GM12873 (cell line): ENCODE results near the gene GPR119.

Source experiments
- CTCF ChIP-seq: IDR thresholded peaks from 2 replicates; pipeline ENCODE4 v1.5.1; 2012; ENCODE audit warnings: low read depth, mild to moderate bottlenecking, moderate library complexity, low read length, control low read depth; ENCODE audit not compliant: insufficient read depth; ENCODE audit errors: missing control alignments

Gene GPR119

GRCh38 chrX:130385520-130385919 is at the start of gene GPR119:
TSS of gene GPR119 (minus strand) at chrX:130385674. CDS start at chrX:130385447, 227 bp downstream.
- TF ChIP-seq CTCF = no peak

- TF ChIP-seq CTCF = no peak
These were observed 41.1 kb upstream of the GPR119 start for GRCh38 chrX:130426531-130426930.

- no peak for TF ChIP-seq CTCF
These were observed 33.8 kb upstream of the GPR119 start for GRCh38 chrX:130419263-130419662.

- TF ChIP-seq CTCF = no peak
These were observed 33.3 kb upstream of the GPR119 start for GRCh38 chrX:130418740-130419139.

- no peak for TF ChIP-seq CTCF
These were observed 32.6 kb upstream of the GPR119 start for GRCh38 chrX:130418066-130418465.

GRCh38 chrX:130416785-130417184 is 31.3 kb upstream of the GPR119 start:
- no peak for TF ChIP-seq CTCF

- no peak for TF ChIP-seq CTCF
These were observed 29.7 kb upstream of the GPR119 start for GRCh38 chrX:130415201-130415600.
